GM12878 (cell line): ENCODE measurements around the gene RCAN1.

Experiments
- CHD2 ChIP-seq: IDR thresholded peaks from 2 replicates; pipeline ENCODE4 v1.6.1; 2011; ENCODE audit warnings: low read depth, low read length, improper control_type of control experiment, borderline replicate concordance
- CREB1 ChIP-seq: IDR thresholded peaks from 2 replicates; pipeline ENCODE4 v1.6.1; 2012; ENCODE audit warnings: low read depth, mild to moderate bottlenecking, inconsistent platforms
- EZH2 ChIP-seq: IDR thresholded peaks from 2 replicates; pipeline ENCODE4 v1.6.1; 2012; ENCODE audit warnings: low read depth, mild to moderate bottlenecking, control low read depth, inconsistent platforms, low read length, borderline replicate concordance; ENCODE audit not compliant: control insufficient read depth
- TAF1 ChIP-seq: IDR thresholded peaks from 2 replicates; pipeline ENCODE4 v1.6.1; 2011; ENCODE audit warnings: mild to moderate bottlenecking, low read depth, low read length, borderline replicate concordance
- TCF3 ChIP-seq: IDR thresholded peaks from 2 replicates; pipeline ENCODE4 v1.6.1; 2012; ENCODE audit warnings: low read depth, mild to moderate bottlenecking, low read length, borderline replicate concordance; ENCODE audit not compliant: insufficient read depth
- TF ChIP-seq, protein P1 (sequence below), 3 experiments: IDR thresholded peaks in 2 of 3; conservative IDR thresholded peaks in 1 of 3; 2 replicates each; pipeline ENCODE4 v1.5.1; 2011; ENCODE audit warnings: low read depth in 3 of 3, low read length in 3 of 3, mild to moderate bottlenecking in 3 of 3, control low read depth in 2 of 3, moderate library complexity in 2 of 3, inconsistent platforms in 1 of 3, mixed read lengths in 1 of 3; ENCODE audit not compliant: control insufficient read depth in 2 of 3, insufficient read depth in 1 of 3; ENCODE audit errors: extremely low read depth in 1 of 3

- no peak for TF ChIP-seq TAF1
- no peak for TF ChIP-seq EZH2
- no peak for TF ChIP-seq TCF3
- TF ChIP-seq, protein P1, sequence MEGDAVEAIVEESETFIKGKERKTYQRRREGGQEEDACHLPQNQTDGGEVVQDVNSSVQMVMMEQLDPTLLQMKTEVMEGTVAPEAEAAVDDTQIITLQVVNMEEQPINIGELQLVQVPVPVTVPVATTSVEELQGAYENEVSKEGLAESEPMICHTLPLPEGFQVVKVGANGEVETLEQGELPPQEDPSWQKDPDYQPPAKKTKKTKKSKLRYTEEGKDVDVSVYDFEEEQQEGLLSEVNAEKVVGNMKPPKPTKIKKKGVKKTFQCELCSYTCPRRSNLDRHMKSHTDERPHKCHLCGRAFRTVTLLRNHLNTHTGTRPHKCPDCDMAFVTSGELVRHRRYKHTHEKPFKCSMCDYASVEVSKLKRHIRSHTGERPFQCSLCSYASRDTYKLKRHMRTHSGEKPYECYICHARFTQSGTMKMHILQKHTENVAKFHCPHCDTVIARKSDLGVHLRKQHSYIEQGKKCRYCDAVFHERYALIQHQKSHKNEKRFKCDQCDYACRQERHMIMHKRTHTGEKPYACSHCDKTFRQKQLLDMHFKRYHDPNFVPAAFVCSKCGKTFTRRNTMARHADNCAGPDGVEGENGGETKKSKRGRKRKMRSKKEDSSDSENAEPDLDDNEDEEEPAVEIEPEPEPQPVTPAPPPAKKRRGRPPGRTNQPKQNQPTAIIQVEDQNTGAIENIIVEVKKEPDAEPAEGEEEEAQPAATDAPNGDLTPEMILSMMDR (IDR thresholded peaks at IDR 0.05 in 2 of 3, conservative IDR thresholded peaks at IDR 0.05 in 1 of 3; ENCODE audit: control insufficient read depth in 2 of 3, extremely low read depth in 1 of 3, insufficient read depth in 1 of 3, low read depth in 3 of 3, low read length in 3 of 3), result no peak
- no peak for TF ChIP-seq CREB1
- no peak for TF ChIP-seq CHD2
Observed at GRCh38 chr21:34595457-34595856, 19.5 kb downstream of the RCAN1 start.
